BLaER1 treated with 17β-estradiol and CSF1 and Interleukin-3, amounts not matched to agents 10 nM and 100 nM (cell line): ENCODE data around the gene RRAGC.
A peak's percentile ranks its signal among the peaks of the same experiment; 100 is the strongest.
"Not testable (repeated sequence)": the region's sequence is repeated elsewhere in the genome, so short reads cannot be mapped to it uniquely, and the experiment has no call there.

Source experiments
- H3K27ac ChIP-seq, 11 experiments: shearing (Covaris generic); formaldehyde crosslinking; 2 replicates each; pipeline ENCODE4 v1.8.1; 2022
- H3K27me3 ChIP-seq, 11 experiments: shearing (Covaris generic); formaldehyde crosslinking; 2 replicates each; pipeline ENCODE4 v1.8.1; 2022
- H3K36me3 ChIP-seq, 11 experiments: shearing (Covaris generic); formaldehyde crosslinking; 2 replicates each; pipeline ENCODE4 v1.8.1; 2022
- H3K4me1 ChIP-seq, 10 experiments: shearing (Covaris generic); formaldehyde crosslinking; 2 replicates each; pipeline ENCODE4 v1.8.1; 2022
- H3K4me2 ChIP-seq, 11 experiments: shearing (Covaris generic); formaldehyde crosslinking; 2 replicates each; pipeline ENCODE4 v1.8.1; 2022
- H3K4me3 ChIP-seq, 10 experiments: shearing (Covaris generic); formaldehyde crosslinking; 2 replicates each; pipeline ENCODE4 v1.8.1; 2022
- H3K9ac ChIP-seq, 11 experiments: shearing (Covaris generic); formaldehyde crosslinking; 2 replicates each; pipeline ENCODE4 v1.8.1; 2022
- H3K9me3 ChIP-seq, 11 experiments: shearing (Covaris generic); formaldehyde crosslinking; replicated peaks in 1 of 11; 2 replicates each; pipeline ENCODE4 v1.8.1; 2022
- H4K20me1 ChIP-seq, 11 experiments: shearing (Covaris generic); formaldehyde crosslinking; 2 replicates each; pipeline ENCODE4 v1.8.1; 2022
- Cebpa-rat ChIP-seq, 11 experiments: shearing (Covaris generic); IDR thresholded peaks; 2 replicates each; pipeline ENCODE4 v1.8.1; 2022

RRAGC gene

DNA sequence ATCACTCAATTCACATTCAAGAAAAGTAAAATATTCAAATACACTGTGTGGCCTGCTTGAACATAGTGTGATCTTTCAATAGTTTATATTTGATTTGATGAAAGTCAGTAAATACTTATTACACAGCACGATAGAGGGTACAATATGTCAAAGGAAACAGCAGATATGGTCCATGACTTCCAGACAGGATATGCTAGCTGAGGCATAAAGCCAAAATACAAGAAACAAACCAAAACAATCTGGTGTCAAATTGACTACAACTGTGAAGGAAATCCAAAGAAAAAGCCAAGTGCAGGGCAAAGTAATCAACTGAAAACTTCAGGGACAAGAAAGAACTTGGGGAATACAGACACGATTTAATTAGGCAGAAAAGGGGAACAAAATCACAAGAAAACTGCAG is 19.3 kb downstream of the RRAGC start:
- peaks cover 51 to 83% (median 69%) of the 10 kb centered on the region in 11 experiments for H3K36me3 ChIP-seq
- H3K9me3 ChIP-seq = peaks cover 0 to 3% (median 0%) of the 10 kb centered on the region in 11 experiments; a peak in 1 of 22 replicates
- H3K27ac ChIP-seq = no peak overlapping the region
- TF ChIP-seq Cebpa-rat (IDR thresholded peaks at IDR 0.05) = no peak
- no peaks in the 10 kb centered on the region for H3K27me3 ChIP-seq
- H3K9ac ChIP-seq = 0 out of 22 replicates have a peak overlapping the region, but pooled peaks of 1 of the 11 experiments have one; percentile 34
- H4K20me1 ChIP-seq = peaks cover 0 to 94% (median 0%) of the 10 kb centered on the region in 11 experiments; a peak in 8 of 22 replicates
- peak overlapping the region in 5 of 11 experiments; percentile 4 to 56 (median 26); a peak in 9 of 22 replicates for H3K4me2 ChIP-seq
- H3K4me3 ChIP-seq = no peak overlapping the region
- H3K4me1 ChIP-seq = peaks cover 0 to 15% (median 9%) of the 10 kb centered on the region in 10 experiments; a peak in 10 of 20 replicates

DNA sequence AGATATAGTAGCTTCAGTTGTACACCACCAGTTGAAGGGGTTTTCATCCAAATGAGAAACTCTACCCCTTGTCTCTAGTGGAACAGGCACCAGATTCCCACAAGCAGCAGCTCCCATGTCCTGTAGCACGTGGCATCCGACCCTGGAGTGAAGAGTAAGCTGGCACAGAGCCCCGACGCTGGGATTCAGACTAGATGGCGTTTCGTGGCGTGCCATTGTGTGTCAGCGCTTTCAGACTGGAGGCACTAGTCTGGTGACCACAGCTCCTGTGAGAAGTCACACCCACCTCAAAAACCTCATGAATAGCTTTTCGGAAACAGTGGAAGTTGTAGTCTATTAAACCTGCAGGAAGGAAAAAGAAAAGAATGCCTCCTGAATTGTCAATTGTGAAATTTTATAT is 20.2 kb downstream of the RRAGC start:
- Histone ChIP-seq H3K4me2 (no peak overlapping the region), H4K20me1 (peaks cover 0 to 85% (median 0%) of the 10 kb centered on the region in 11 experiments; a peak in 8 of 22 replicates), H3K9me3 (no peaks in the 10 kb centered on the region), H3K4me3 (no peak overlapping the region), H3K27me3 (no peaks in the 10 kb centered on the region), H3K36me3 (peaks cover 42 to 74% (median 60%) of the 10 kb centered on the region in 11 experiments), H3K27ac (no peak overlapping the region), H3K4me1 (peaks cover 7 to 19% (median 14%) of the 10 kb centered on the region in 10 experiments), H3K9ac (no peak overlapping the region)
- no peak for TF ChIP-seq Cebpa-rat (IDR thresholded peaks at IDR 0.05)

DNA sequence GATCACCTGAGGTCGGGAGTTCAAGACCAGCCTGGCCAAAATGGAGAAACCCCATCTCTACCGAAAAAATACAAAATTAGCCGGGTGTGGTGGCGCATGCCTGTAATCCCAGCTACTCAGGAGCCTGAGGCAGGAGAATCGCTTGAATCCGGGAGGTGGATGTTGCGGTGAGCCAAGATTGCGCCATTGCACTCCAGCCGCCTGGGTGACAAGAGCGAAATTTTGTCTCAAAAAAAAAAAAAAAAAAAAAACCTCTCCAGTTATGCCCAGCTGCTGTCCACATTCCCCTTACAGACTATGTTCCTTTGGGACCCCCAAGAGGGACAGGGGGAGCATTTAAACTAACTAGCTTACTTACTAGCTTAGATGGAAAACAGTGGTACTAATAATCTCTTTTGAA is 23.3 kb downstream of the RRAGC start:
- not testable (repeated sequence) for H3K9ac ChIP-seq, H3K4me2 ChIP-seq, H3K9me3 ChIP-seq, H3K27ac ChIP-seq, H3K27me3 ChIP-seq, H3K4me3 ChIP-seq
- Histone ChIP-seq H3K36me3 (peaks cover 21 to 43% (median 33%) of the 10 kb centered on the region in 11 experiments), H3K4me1 (peaks cover 13 to 25% (median 18%) of the 10 kb centered on the region in 10 experiments), H4K20me1 (peaks cover 0 to 54% (median 0%) of the 10 kb centered on the region in 11 experiments; a peak in 8 of 22 replicates)

GRCh38 chr1:38834937-38835827 is 24.4 kb downstream of the RRAGC start:
- Histone ChIP-seq H3K4me1 (peaks cover 2 to 19% (median 14%) of the 10 kb centered on the region in 10 experiments; a peak in 19 of 20 replicates), H3K9ac (no peak overlapping the region), H4K20me1 (peaks cover 0 to 43% (median 0%) of the 10 kb centered on the region in 11 experiments; a peak in 5 of 22 replicates), H3K27ac (no peak overlapping the region; a peak in 1 of 22 replicates), H3K9me3 (no peaks in the 10 kb centered on the region), H3K27me3 (no peaks in the 10 kb centered on the region), H3K4me3 (no peak overlapping the region), H3K4me2 (peak overlapping the region in 5 of 11 experiments; percentile 34 to 75 (median 60); a peak in 9 of 22 replicates), H3K36me3 (peaks cover 21 to 32% (median 25%) of the 10 kb centered on the region in 11 experiments)
- TF ChIP-seq Cebpa-rat (IDR thresholded peaks at IDR 0.05) = no peak

DNA sequence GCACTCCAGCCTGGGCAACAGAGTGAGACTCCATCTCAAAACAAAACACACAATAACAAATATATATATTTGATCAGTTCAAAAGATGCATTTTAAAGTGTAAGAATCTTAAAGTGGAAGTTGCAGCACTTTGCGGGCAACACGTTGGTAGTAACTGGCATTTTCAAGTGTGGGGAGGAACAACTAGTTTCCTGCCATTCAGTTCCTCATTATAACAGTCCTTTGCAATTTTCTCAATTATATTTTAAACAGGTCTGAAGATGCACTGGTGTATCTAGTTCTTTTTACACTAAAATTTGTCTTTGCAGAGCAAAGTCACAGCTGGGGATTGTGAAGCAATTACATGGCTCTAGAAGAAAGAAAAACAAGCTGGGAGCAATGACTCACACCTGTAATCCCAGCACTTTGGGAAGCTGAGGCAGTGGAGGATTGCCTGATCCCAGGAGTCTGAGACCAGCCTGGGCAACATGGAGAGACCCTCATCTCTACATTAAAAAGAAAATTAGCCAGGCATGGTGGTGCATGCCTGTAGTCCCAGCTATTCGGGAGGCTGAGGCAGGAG is 25.3 kb downstream of the RRAGC start:
- Histone ChIP-seq H4K20me1 (peaks cover 0 to 34% (median 0%) of the 10 kb centered on the region in 11 experiments; a peak in 4 of 22 replicates), H3K4me3 (no peak overlapping the region), H3K4me2 (peak overlapping the region in 10 of 11 experiments; percentile 8 to 75 (median 30); a peak in 17 of 22 replicates), H3K9me3 (no peaks in the 10 kb centered on the region), H3K4me1 (peaks cover 0 to 19% (median 14%) of the 10 kb centered on the region in 10 experiments; a peak in 18 of 20 replicates), H3K27me3 (no peaks in the 10 kb centered on the region), H3K27ac (peak overlapping the region in 1 of 11 experiments; percentile 13; a peak in 1 of 22 replicates), H3K9ac (no peak overlapping the region), H3K36me3 (peaks cover 15 to 23% (median 17%) of the 10 kb centered on the region in 11 experiments)
- TF ChIP-seq Cebpa-rat (IDR thresholded peaks at IDR 0.05) = no peak

DNA sequence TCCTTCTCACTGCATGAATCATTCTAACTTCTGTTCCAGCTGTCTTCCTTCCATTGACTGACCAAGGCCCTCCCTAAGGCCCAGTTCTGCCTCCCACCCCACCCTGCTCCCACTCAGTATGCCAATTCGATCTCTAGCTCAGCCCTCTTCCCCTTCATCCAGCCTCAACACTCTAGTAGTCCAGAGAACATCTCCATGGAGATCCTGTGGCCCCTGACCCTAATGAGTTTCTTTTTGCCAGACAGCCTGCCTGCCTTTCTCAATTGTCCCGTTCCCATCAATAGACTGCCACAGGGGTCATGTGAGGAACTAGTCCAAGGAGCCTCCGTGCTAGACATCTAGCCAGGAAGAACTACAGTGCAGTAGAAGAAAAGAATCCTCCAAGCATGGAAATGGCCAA is 26.4 kb downstream of the RRAGC start:
- Histone ChIP-seq H3K27ac (no peak overlapping the region), H3K4me2 (0 out of 22 replicates have a peak overlapping the region, but pooled peaks of 1 of the 11 experiments have one; percentile 34), H4K20me1 (peaks cover 0 to 23% (median 0%) of the 10 kb centered on the region in 11 experiments; a peak in 3 of 22 replicates), H3K4me1 (peaks cover 0 to 19% (median 14%) of the 10 kb centered on the region in 10 experiments; a peak in 18 of 20 replicates), H3K27me3 (no peaks in the 10 kb centered on the region), H3K9ac (no peak overlapping the region), H3K4me3 (no peak overlapping the region), H3K9me3 (no peaks in the 10 kb centered on the region), H3K36me3 (peaks cover 4 to 12% (median 5%) of the 10 kb centered on the region in 11 experiments; a peak in 20 of 22 replicates)
- TF ChIP-seq Cebpa-rat (IDR thresholded peaks at IDR 0.05) = no peak

DNA sequence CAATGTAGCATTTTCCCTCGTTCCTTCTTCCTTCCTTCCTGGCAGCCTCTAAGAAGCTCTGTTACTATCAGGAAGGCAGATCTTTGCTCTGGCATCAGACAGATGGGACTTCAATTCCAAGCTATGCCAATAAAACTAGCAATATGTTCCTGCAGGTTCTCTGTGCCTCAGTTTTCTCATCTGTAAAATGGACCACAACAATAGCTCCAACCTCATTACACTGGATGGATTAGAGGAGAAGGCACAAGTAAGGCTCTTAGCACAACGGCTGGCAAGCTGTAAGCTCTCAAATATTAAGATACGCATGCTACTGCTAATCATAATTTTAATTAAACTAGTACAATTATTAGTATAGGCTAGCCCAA is 27.2 kb downstream of the RRAGC start:
- H3K36me3 ChIP-seq = peaks cover 0 to 5% (median 0%) of the 10 kb centered on the region in 11 experiments; a peak in 3 of 22 replicates
- no peak overlapping the region for H3K27ac ChIP-seq
- H4K20me1 ChIP-seq = peaks cover 0 to 15% (median 0%) of the 10 kb centered on the region in 11 experiments; a peak in 3 of 22 replicates
- H3K9ac ChIP-seq = no peak overlapping the region
- H3K27me3 ChIP-seq = no peaks in the 10 kb centered on the region
- H3K4me1 ChIP-seq = peaks cover 0 to 19% (median 14%) of the 10 kb centered on the region in 10 experiments; a peak in 18 of 20 replicates
- H3K4me2 ChIP-seq = no peak overlapping the region
- H3K9me3 ChIP-seq = no peaks in the 10 kb centered on the region
- no peak overlapping the region for H3K4me3 ChIP-seq
- no peak for TF ChIP-seq Cebpa-rat (IDR thresholded peaks at IDR 0.05)

- H3K27ac ChIP-seq = no peak overlapping the region
- peaks cover 0 to 19% (median 14%) of the 10 kb centered on the region in 10 experiments; a peak in 18 of 20 replicates for H3K4me1 ChIP-seq
- peaks cover 0 to 10% (median 0%) of the 10 kb centered on the region in 11 experiments; a peak in 3 of 22 replicates for H4K20me1 ChIP-seq
- no peaks in the 10 kb centered on the region for H3K9me3 ChIP-seq
- no peak overlapping the region for H3K4me2 ChIP-seq
- H3K27me3 ChIP-seq = no peaks in the 10 kb centered on the region
- 0 out of 22 replicates have a peak, but pooled peaks cover 0 to under 1% (median 0%) of the 10 kb centered on the region in 11 experiments for H3K36me3 ChIP-seq
- H3K9ac ChIP-seq = no peak overlapping the region
- no peak for TF ChIP-seq Cebpa-rat (IDR thresholded peaks at IDR 0.05)
- no peak overlapping the region for H3K4me3 ChIP-seq
Measured at GRCh38 chr1:38831731-38832369, 27.7 kb downstream of the RRAGC start.
